Liver (tissue), 3 donors: ENCODE data around the gene TMEM191B.
"Not testable (repeated sequence)": the region's sequence is repeated elsewhere in the genome, so short reads cannot be mapped to it uniquely, and the experiment has no call there.

ENCODE experiments used
- MAX ChIP-seq: IDR thresholded peaks from 2 replicates; pipeline ENCODE4 v1.6.1; 2016; ENCODE audit warnings: antibody characterized with exemption
- RAD21 ChIP-seq, 2 donors: IDR thresholded peaks; 2 replicates each; pipeline ENCODE4 v1.6.1; 2016; ENCODE audit warnings: antibody characterized with exemption in 2 of 2, mild to moderate bottlenecking in 2 of 2
- SP1 ChIP-seq: IDR thresholded peaks from 2 replicates; pipeline ENCODE4 v1.6.1; 2018; ENCODE audit warnings: antibody characterized with exemption, mild to moderate bottlenecking
- TF ChIP-seq, protein P1 (sequence below): fragments of 150-350 bp; IDR thresholded peaks from 2 replicates; pipeline ENCODE4 v1.5.1; 2017; ENCODE audit warnings: improper control_type of control experiment, low read depth, low read length; ENCODE audit not compliant: missing input control
- donor health status: healthy.
- donor health status: healthy.

DNA sequence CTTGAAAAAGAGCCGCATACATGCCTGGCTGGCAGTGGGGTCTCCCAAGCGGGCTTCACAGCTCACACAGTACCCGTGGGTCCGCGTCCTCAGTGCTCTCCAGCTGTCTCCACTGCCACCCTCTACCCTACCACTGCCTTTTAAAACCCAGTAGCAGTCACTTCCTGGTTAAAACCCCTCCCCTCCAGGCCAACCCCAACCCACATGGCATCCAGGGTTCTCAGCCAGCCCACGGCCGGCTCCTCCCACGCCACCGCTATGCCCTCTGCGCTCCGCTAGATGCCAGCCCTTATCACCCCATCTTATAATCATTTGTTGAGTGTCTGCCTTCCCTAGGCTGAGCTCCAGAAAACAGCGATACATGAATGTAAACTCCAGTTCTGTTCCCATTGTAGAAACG lies 47.0 kb downstream of the TMEM191B start:
- TF ChIP-seq, protein P1, sequence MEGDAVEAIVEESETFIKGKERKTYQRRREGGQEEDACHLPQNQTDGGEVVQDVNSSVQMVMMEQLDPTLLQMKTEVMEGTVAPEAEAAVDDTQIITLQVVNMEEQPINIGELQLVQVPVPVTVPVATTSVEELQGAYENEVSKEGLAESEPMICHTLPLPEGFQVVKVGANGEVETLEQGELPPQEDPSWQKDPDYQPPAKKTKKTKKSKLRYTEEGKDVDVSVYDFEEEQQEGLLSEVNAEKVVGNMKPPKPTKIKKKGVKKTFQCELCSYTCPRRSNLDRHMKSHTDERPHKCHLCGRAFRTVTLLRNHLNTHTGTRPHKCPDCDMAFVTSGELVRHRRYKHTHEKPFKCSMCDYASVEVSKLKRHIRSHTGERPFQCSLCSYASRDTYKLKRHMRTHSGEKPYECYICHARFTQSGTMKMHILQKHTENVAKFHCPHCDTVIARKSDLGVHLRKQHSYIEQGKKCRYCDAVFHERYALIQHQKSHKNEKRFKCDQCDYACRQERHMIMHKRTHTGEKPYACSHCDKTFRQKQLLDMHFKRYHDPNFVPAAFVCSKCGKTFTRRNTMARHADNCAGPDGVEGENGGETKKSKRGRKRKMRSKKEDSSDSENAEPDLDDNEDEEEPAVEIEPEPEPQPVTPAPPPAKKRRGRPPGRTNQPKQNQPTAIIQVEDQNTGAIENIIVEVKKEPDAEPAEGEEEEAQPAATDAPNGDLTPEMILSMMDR, result not testable (repeated sequence)
- not testable (repeated sequence) for TF ChIP-seq SP1; MAX; RAD21 (IDR thresholded peaks at IDR 0.05)
